AG09309 (cell line): ENCODE data around the gene VPS13A.
"Not testable (repeated sequence)": the region's sequence is repeated elsewhere in the genome, so short reads cannot be mapped to it uniquely, and the experiment has no call there.

Experiments used
- DNase-seq: peaks from one replicate; pipeline ENCODE4 v3.0.0-alpha.2; 2010; ENCODE audit warnings: low read depth
- H3K4me3 ChIP-seq: 2 replicates; pipeline ENCODE4 v1.5.1; 2011; ENCODE audit warnings: mild to moderate bottlenecking, low read depth, low read length, moderate library complexity; ENCODE audit not compliant: control insufficient read depth
- CTCF ChIP-seq: IDR thresholded peaks from 2 replicates; pipeline ENCODE4 v1.5.1; 2011; ENCODE audit warnings: mild to moderate bottlenecking, low read depth, low read length, inconsistent platforms; ENCODE audit not compliant: insufficient read depth, control insufficient read depth; ENCODE audit errors: missing control alignments

VPS13A gene

GRCh38 chr9:77384406-77384805, 207.1 kb downstream of the VPS13A start:
- no peak for TF ChIP-seq CTCF

GRCh38 chr9:77386187-77386586, 208.9 kb downstream of the VPS13A start:
- no peak overlapping the region for H3K4me3 ChIP-seq
- DNase-seq: peak; percentile 51
- TF ChIP-seq CTCF: no peak

More at GRCh38 chr9:77384406-77384805, 207.1 kb downstream of the VPS13A start:
- H3K4me3 ChIP-seq: no peak overlapping the region
- DNase-seq: no peak

- TF ChIP-seq CTCF: no peak
- H3K4me3 ChIP-seq: no peak overlapping the region
- no peak for DNase-seq
Observed at GRCh38 chr9:77391834-77392233, 214.5 kb downstream of the VPS13A start.

- TF ChIP-seq CTCF: no peak
- DNase-seq: no peak
- no peak overlapping the region for H3K4me3 ChIP-seq
Observed at GRCh38 chr9:77392328-77392727, 215.0 kb downstream of the VPS13A start.

- not testable (repeated sequence) for DNase-seq, H3K4me3 ChIP-seq
Observed at GRCh38 chr9:77398581-77398980, 221.2 kb downstream of the VPS13A start.

GRCh38 chr9:77399964-77400363, 222.6 kb downstream of the VPS13A start:
- no peak for TF ChIP-seq CTCF
- DNase-seq: no peak
- H3K4me3 ChIP-seq: no peak overlapping the region

GRCh38 chr9:77402286-77402685, 225.0 kb downstream of the VPS13A start:
- no peak overlapping the region for H3K4me3 ChIP-seq
- no peak for TF ChIP-seq CTCF

GRCh38 chr9:77403239-77403638, 225.9 kb downstream of the VPS13A start:
- TF ChIP-seq CTCF: no peak
- H3K4me3 ChIP-seq: no peak overlapping the region
- DNase-seq: no peak

More at GRCh38 chr9:77402286-77402685, 225.0 kb downstream of the VPS13A start:
- DNase-seq: no peak

- not testable (repeated sequence) for H3K4me3 ChIP-seq, DNase-seq
Observed at GRCh38 chr9:77408521-77408920, 231.2 kb downstream of the VPS13A start.
